Tibial nerve (tissue), 4 donors: ENCODE results near the gene BET1L.
"Not testable (repeated sequence)": the region's sequence is repeated elsewhere in the genome, so short reads cannot be mapped to it uniquely, and the experiment has no call there.

ENCODE experiments used
- CTCF ChIP-seq, 5 experiments: fragments of 200-600 bp in 3 of 5; fragments of 450-650 bp in 2 of 5; sonication (generic) in 3 of 5; IDR thresholded peaks; one replicate each; pipeline ENCODE4 v1.5.1; 2016 to 2019; ENCODE audit warnings: antibody characterized with exemption in 5 of 5, mild to moderate bottlenecking in 3 of 5, moderate library complexity in 2 of 5
- EP300 ChIP-seq, 2 donors: sonication (generic); formaldehyde crosslinking; IDR thresholded peaks; one replicate each; pipeline ENCODE4 v1.6.1; 2017; ENCODE audit warnings: antibody characterized with exemption in 2 of 2, mild to moderate bottlenecking in 1 of 2

- peak in 3 of 5 experiments; percentile 40 to 46 (median 45) for TF ChIP-seq CTCF (IDR thresholded peaks at IDR 0.05)
- not testable (repeated sequence) for TF ChIP-seq EP300 (IDR thresholded peaks at IDR 0.05)
These were observed 15.4 kb downstream of the BET1L start for GRCh38 chr11:191490-192478.
